ENCODE results near the gene ULK3.
A peak's percentile ranks its signal among the peaks of the same experiment; 100 is the strongest.

The ULK3 gene

GRCh38 chr15:74798388-74799254, 44.3 kb downstream of the ULK3 start:
- TF ChIP-seq CTCF (IDR thresholded peaks at IDR 0.05; ENCODE audit: extremely low read depth, insufficient read depth, missing control alignments) = peak; percentile 45
- in situ Hi-C loops (cut with MboI; ENCODE audit: low pct_unique_long_range_greater_than_20kb, low sequenced_read_pairs, unreplicated experiment) = no loop called here
- peak; percentile 70 for DNase-seq (ENCODE audit: low spot score)

GRCh38 chr15:74795966-74796625, 46.9 kb downstream of the ULK3 start:
- no peak for TF ChIP-seq CTCF (IDR thresholded peaks at IDR 0.05; ENCODE audit: extremely low read depth, insufficient read depth, missing control alignments)
- in situ Hi-C loops (cut with MboI; ENCODE audit: low pct_unique_long_range_greater_than_20kb, low sequenced_read_pairs, unreplicated experiment) = no loop called here
- DNase-seq (ENCODE audit: low spot score) = no peak

GRCh38 chr15:74794970-74795349, 48.0 kb downstream of the ULK3 start:
- in situ Hi-C loops (cut with MboI; ENCODE audit: low pct_unique_long_range_greater_than_20kb, low sequenced_read_pairs, unreplicated experiment) = no loop called here
- no peak for DNase-seq (ENCODE audit: low spot score)
- no peak for TF ChIP-seq CTCF (IDR thresholded peaks at IDR 0.05; ENCODE audit: extremely low read depth, insufficient read depth, missing control alignments)

GRCh38 chr15:74794248-74794969, 48.5 kb downstream of the ULK3 start:
- in situ Hi-C loops (cut with MboI; ENCODE audit: low pct_unique_long_range_greater_than_20kb, low sequenced_read_pairs, unreplicated experiment) = no loop called here
- no peak for TF ChIP-seq CTCF (IDR thresholded peaks at IDR 0.05; ENCODE audit: extremely low read depth, insufficient read depth, missing control alignments)
- no peak for DNase-seq (ENCODE audit: low spot score)

GRCh38 chr15:74793135-74794028, 49.6 kb downstream of the ULK3 start:
- no peak for DNase-seq (ENCODE audit: low spot score)
- peak; percentile 69 for TF ChIP-seq CTCF (IDR thresholded peaks at IDR 0.05; ENCODE audit: extremely low read depth, insufficient read depth, missing control alignments)
- in situ Hi-C loops (cut with MboI; ENCODE audit: low pct_unique_long_range_greater_than_20kb, low sequenced_read_pairs, unreplicated experiment) = no loop called here

Measured in GM13977 (cell line).